Testis (tissue), 3 donors: ENCODE data around the gene ACSL4. TPM values are rescaled to one million over a fixed set of nuclear protein-coding genes. Genes with fewer than 3 reads are reported as not detected.
"Not testable (repeated sequence)": the region's sequence is repeated elsewhere in the genome, so short reads cannot be mapped to it uniquely, and the experiment has no call there.

Source experiments
- DNase-seq: peaks from one replicate; pipeline ENCODE4 v3.0.0-alpha.2; 2019
- H3K27ac ChIP-seq, 2 donors: fragments of 200-600 bp; sonication (generic); one replicate each; pipeline ENCODE4 v1.5.1; 2019
- H3K27me3 ChIP-seq: fragments of 200-600 bp; sonication (generic); one replicate; pipeline ENCODE4 v1.5.1; 2019
- H3K36me3 ChIP-seq: fragments of 200-600 bp; sonication (generic); one replicate; pipeline ENCODE4 v1.5.1; 2017; ENCODE audit warnings: low read depth; ENCODE audit errors: missing control alignments
- H3K4me1 ChIP-seq: fragments of 200-600 bp; sonication (generic); one replicate; pipeline ENCODE4 v1.5.1; 2019
- H3K4me3 ChIP-seq, 2 donors: fragments of 200-600 bp; sonication (generic); one replicate each; pipeline ENCODE4 v1.5.1; 2017 to 2019
- H3K9me3 ChIP-seq: fragments of 200-600 bp; sonication (generic); one replicate; pipeline ENCODE4 v1.5.1; 2017
- POLR2A ChIP-seq: fragments of 450-650 bp; IDR thresholded peaks from one replicate; pipeline ENCODE4 v1.6.1; 2017; ENCODE audit warnings: antibody characterized with exemption, mild to moderate bottlenecking, moderate library complexity
- WGBS, 2 donors: methylation state at CpG; one replicate each; pipeline ENCODE4 v1.1.5; 2018; 5-methylcytosine and 5-hydroxymethylcytosine counted together
- intact Hi-C: fragments of 100-400 bp; cut with DNase I; formaldehyde crosslinking; loops from one replicate; pipeline ENCODE4 v1.15.1; 2023; ENCODE audit warnings: low total_unique reads
- polyA plus RNA-seq: library from polyadenylated mRNA; stranded (reverse); fragments of 350-450 nt; fragmentation: Illumina TruSeq; extraction: RNeasy Lipid Tissue Mini Kit (QIAGEN cat#74804); gene quantifications from one replicate; pipeline ENCODE4 v1.2.3, GENCODE V29; 2014; ENCODE audit warnings: low read depth, low replicate concordance; ENCODE audit not compliant: insufficient read depth
- total RNA-seq, 2 donors: library from RNA; depleted of rRNA; stranded (reverse); fragments of >200 nt; gene quantifications; one replicate each; pipeline ENCODE4 v1.2.3, GENCODE V29; 2016
- TF ChIP-seq, protein P1 (sequence below), 3 experiments: fragments of 450-650 bp in 2 of 3; fragments of 200-600 bp in 1 of 3; sonication (generic) in 1 of 3; IDR thresholded peaks; one replicate each; pipeline ENCODE4 v1.5.1; 2016 to 2019; ENCODE audit warnings: antibody characterized with exemption in 3 of 3, mild to moderate bottlenecking in 2 of 3, moderate library complexity in 1 of 3

Gene ACSL4
- total and polyA plus RNA-seq, 3 donors from 2014 or later: 40.4 to 136 (median 108) TPM

DNA sequence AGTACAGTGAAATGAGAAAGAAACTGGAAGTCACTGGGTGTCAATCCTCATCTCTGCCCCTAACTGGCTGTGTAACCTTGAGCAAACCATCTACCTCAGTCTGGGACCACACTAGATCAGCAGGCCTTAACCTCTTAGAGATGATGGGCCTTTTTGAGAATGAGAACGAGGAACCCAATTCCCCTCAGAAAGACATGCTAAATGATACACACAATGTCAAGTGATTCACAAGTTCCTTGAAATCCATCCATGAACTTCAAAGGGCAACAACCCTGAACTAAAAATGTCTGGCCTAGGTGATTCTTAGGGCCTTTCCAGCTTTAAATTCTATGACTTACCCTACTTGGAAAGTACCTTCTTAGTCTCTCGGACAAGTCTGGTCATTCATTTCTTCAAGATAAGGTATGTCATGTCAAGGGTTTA, 47.4 kb downstream of the ACSL4 start:
- H3K27ac ChIP-seq: no peak overlapping the region
- H3K4me3 ChIP-seq: no peak overlapping the region
- H3K36me3 ChIP-seq: no peaks in the 10 kb centered on the region
- intact Hi-C loops: no loop called here
- 80 to 92% methylated on average over 2 of the region's 2 CpGs for WGBS, 2 donors
- TF ChIP-seq, protein P1, sequence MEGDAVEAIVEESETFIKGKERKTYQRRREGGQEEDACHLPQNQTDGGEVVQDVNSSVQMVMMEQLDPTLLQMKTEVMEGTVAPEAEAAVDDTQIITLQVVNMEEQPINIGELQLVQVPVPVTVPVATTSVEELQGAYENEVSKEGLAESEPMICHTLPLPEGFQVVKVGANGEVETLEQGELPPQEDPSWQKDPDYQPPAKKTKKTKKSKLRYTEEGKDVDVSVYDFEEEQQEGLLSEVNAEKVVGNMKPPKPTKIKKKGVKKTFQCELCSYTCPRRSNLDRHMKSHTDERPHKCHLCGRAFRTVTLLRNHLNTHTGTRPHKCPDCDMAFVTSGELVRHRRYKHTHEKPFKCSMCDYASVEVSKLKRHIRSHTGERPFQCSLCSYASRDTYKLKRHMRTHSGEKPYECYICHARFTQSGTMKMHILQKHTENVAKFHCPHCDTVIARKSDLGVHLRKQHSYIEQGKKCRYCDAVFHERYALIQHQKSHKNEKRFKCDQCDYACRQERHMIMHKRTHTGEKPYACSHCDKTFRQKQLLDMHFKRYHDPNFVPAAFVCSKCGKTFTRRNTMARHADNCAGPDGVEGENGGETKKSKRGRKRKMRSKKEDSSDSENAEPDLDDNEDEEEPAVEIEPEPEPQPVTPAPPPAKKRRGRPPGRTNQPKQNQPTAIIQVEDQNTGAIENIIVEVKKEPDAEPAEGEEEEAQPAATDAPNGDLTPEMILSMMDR (IDR thresholded peaks at IDR 0.05): no peak
- no peak for TF ChIP-seq POLR2A
- no peaks in the 10 kb centered on the region for H3K4me1 ChIP-seq
- no peaks in the 10 kb centered on the region for H3K9me3 ChIP-seq
- DNase-seq: no peak
- no peaks in the 10 kb centered on the region for H3K27me3 ChIP-seq

DNA sequence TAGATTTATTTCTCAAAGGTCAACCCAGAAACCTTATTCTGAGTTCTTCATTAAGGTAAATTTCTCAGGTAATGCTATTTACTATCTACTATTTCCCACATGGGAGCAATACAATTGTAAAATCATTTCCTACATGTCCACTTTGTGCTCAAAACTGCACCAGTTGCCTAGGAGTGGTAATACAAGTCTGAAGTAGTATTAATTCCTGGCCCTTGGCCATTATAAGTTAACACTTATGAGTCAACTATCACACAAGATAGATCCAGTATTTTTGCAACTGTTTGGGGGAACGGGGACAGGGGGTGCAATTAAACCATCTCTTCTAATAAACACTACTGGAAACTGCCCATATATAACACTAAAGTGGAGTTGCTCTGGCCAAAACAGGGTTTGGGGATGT, 48.9 kb downstream of the ACSL4 start:
- H3K27ac ChIP-seq: no peak overlapping the region
- H3K27me3 ChIP-seq: no peaks in the 10 kb centered on the region
- no peaks in the 10 kb centered on the region for H3K9me3 ChIP-seq
- TF ChIP-seq POLR2A: no peak
- TF ChIP-seq, protein P1 (IDR thresholded peaks at IDR 0.05): no peak
- H3K4me1 ChIP-seq: no peaks in the 10 kb centered on the region
- 78 to 80% methylated on average over 1 of the region's 1 CpG for WGBS, 2 donors
- H3K4me3 ChIP-seq: no peak overlapping the region
- intact Hi-C loops: no loop called here
- no peak for DNase-seq
- H3K36me3 ChIP-seq: no peaks in the 10 kb centered on the region

DNA sequence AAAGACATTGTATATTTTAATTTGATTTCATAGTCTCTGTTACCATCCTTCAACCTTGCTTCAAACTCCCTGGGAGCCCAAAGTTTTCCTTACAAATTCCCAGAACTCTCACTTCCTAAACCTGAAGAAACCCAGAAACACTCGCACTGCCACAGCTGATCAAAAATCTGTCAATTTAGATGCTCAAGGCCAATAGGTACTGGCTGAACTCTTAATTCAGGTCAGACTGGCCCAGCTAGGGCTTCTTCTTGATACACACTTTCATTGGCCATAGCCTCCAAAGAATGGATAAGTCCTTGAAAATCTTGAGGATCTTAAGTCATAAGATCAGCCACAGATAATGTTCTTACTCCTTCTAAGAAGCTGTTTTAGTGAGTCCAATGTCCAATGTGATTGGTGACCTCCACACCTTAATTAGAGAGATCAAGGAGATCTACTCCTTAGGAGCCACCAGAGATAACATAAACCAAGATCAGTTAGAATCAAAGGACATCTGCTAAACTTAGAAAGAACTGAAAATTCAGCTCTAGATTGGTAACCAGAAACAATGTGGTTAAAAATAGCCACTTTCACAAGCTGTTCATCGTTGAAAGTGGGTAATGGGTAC, 51.5 kb downstream of the ACSL4 start:
- no peaks in the 10 kb centered on the region for H3K27me3 ChIP-seq
- TF ChIP-seq POLR2A: no peak
- TF ChIP-seq, protein P1 (IDR thresholded peaks at IDR 0.05): no peak
- no peaks in the 10 kb centered on the region for H3K9me3 ChIP-seq
- H3K27ac ChIP-seq: no peak overlapping the region
- DNase-seq: no peak
- no peaks in the 10 kb centered on the region for H3K36me3 ChIP-seq
- H3K4me1 ChIP-seq: no peaks in the 10 kb centered on the region
- WGBS, 2 donors: 48 to 74% methylated on average over 2 of the region's 2 CpGs
- intact Hi-C loops: no loop called here
- H3K4me3 ChIP-seq: no peak overlapping the region

DNA sequence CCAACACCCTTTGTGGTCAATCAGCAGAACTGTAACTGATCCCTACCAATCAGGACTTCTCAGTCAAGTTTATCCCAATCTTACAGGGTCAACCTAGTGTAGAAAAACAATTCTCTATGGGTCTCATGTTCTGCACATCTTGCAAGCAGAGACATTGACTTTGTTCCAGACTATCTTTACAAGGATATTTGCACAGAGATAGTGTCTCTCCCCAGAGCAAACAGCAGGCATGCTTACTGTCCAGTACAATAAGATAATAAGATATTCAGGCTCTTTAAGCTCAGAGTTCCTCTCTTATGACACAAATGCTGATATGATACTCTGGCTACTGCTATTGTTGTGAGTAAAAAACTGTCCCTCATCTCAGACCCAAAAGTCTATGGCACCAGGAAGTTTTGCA, 53.2 kb downstream of the ACSL4 start:
- no peak for DNase-seq
- Histone ChIP-seq H3K27me3 (no peaks in the 10 kb centered on the region), H3K36me3 (no peaks in the 10 kb centered on the region), H3K27ac (no peak overlapping the region), H3K4me1 (no peaks in the 10 kb centered on the region), H3K4me3 (no peak overlapping the region), H3K9me3 (no peaks in the 10 kb centered on the region)
- TF ChIP-seq, protein P1 (IDR thresholded peaks at IDR 0.05): no peak
- TF ChIP-seq POLR2A: no peak
- intact Hi-C loops: no loop called here

DNA sequence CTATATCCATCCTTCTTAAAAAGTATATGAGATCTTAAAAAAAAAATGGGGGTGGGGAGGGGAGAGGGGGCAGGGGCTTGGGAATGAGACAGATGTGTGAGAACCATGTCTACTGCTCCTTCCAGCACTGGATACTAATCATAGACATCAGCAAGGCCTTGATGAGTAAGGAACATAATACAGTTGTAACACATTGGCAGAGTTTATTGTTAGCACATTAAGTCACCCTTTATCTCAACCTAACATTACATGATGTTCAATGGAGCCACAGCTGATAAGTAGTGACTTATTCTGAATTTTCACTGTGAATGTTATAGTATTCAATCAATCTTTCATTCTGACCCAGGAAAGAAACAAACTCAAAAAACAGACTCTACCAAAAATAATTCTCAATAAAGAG, 60.8 kb downstream of the ACSL4 start:
- no peak for TF ChIP-seq POLR2A
- TF ChIP-seq, protein P1 (IDR thresholded peaks at IDR 0.05): no peak
- H3K27me3 ChIP-seq: no peaks in the 10 kb centered on the region
- no peak for DNase-seq
- H3K36me3 ChIP-seq: no peaks in the 10 kb centered on the region
- no peaks in the 10 kb centered on the region for H3K9me3 ChIP-seq
- H3K27ac ChIP-seq: no peak overlapping the region
- intact Hi-C loops: no loop called here
- no peaks in the 10 kb centered on the region for H3K4me1 ChIP-seq
- H3K4me3 ChIP-seq: no peak overlapping the region

DNA sequence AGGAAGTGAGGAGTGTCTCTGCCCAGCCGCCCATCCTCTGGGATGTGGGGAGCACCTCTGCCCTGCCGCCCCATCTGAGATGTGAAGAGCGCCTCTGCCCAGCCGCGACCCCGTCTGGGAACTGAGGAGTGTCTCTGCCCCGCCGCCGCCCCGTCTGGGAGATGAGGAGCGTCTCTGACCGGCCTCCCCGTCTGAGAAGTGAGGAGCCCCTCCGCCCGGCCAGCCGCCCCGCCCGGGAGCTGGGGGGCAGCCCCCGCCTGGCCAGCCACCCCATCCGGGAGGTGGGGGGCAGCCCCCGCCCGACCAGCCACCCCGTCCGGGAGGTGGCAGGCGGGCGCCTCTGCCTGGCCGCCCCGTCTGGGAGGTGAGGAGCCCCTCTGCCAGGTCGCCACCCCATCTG, 61.9 kb downstream of the ACSL4 start:
- H3K9me3 ChIP-seq, H3K27me3 ChIP-seq, intact Hi-C loops, H3K27ac ChIP-seq, DNase-seq, H3K4me3 ChIP-seq, H3K4me1 ChIP-seq, H3K36me3 ChIP-seq: not testable (repeated sequence)
- 82% methylated on average over 25 of the region's 29 CpGs; no CpG with 5 or more reads in 1 of the 2 donors for WGBS, 2 donors
